Mucosa of gallbladder (tissue), 1 donor: ENCODE results near the gene PRR19. TPM values are rescaled to one million over a fixed set of nuclear protein-coding genes. Genes with fewer than 3 reads are reported as not detected.
"Not testable (repeated sequence)": the region's sequence is repeated elsewhere in the genome, so short reads cannot be mapped to it uniquely, and the experiment has no call there.

ENCODE experiments used
- DNase-seq: peaks from one replicate; pipeline ENCODE4 v3.0.0-alpha.2; 2020; ENCODE audit warnings: low spot score
- total RNA-seq: library from RNA; stranded (reverse); gene quantifications from one replicate; pipeline ENCODE4 v1.2.1, GENCODE V29; 2021
- donor health status: DM: no; HTN: no; CAD: no.

Gene PRR19
- total RNA-seq, 1 donor from 2014 or later: 0.75 TPM

- peak; percentile 98 for DNase-seq
Measured at GRCh38 chr19:42325308-42325895, 23.5 kb downstream of the PRR19 start, which contains the start of gene MEGF8. TSS of gene MEGF8 (plus strand) at chr19:42325635. CDS start at chr19:42326244, 609 bp downstream.

- DNase-seq: no peak
Measured at GRCh38 chr19:42325896-42326771, 24.2 kb downstream of the PRR19 start.

- DNase-seq: no peak
Measured at GRCh38 chr19:42326969-42327368, 25.0 kb downstream of the PRR19 start.

GRCh38 chr19:42327381-42327780 lies 25.4 kb downstream of the PRR19 start:
- no peak for DNase-seq

- no peak for DNase-seq
Measured at GRCh38 chr19:42328106-42328505, 26.2 kb downstream of the PRR19 start.

- DNase-seq: no peak
Measured at GRCh38 chr19:42328854-42329253, 26.9 kb downstream of the PRR19 start.

GRCh38 chr19:42330241-42330711 lies 28.3 kb downstream of the PRR19 start:
- DNase-seq: no peak

- not testable (repeated sequence) for DNase-seq
Measured at GRCh38 chr19:42331333-42331732, 29.4 kb downstream of the PRR19 start.

GRCh38 chr19:42332059-42332458 lies 30.1 kb downstream of the PRR19 start:
- no peak for DNase-seq

GRCh38 chr19:42333018-42333417 lies 31.1 kb downstream of the PRR19 start:
- DNase-seq: no peak

- DNase-seq: no peak
Measured at GRCh38 chr19:42333975-42334696, 32.2 kb downstream of the PRR19 start.

GRCh38 chr19:42334697-42335373 lies 32.9 kb downstream of the PRR19 start:
- no peak for DNase-seq

GRCh38 chr19:42335374-42335936 lies 33.5 kb downstream of the PRR19 start:
- no peak for DNase-seq

GRCh38 chr19:42335971-42336370 lies 34.0 kb downstream of the PRR19 start:
- no peak for DNase-seq

- not testable (repeated sequence) for DNase-seq
Measured at GRCh38 chr19:42339126-42339860, 37.4 kb downstream of the PRR19 start.

- not testable (repeated sequence) for DNase-seq
Measured at GRCh38 chr19:42339922-42340321, 38.0 kb downstream of the PRR19 start.

- DNase-seq: no peak
Measured at GRCh38 chr19:42343344-42344110, 41.6 kb downstream of the PRR19 start.

GRCh38 chr19:42344336-42344893 lies 42.5 kb downstream of the PRR19 start:
- DNase-seq: no peak

- DNase-seq: no peak
Measured at GRCh38 chr19:42345191-42345812, 43.4 kb downstream of the PRR19 start.
